GOT3 (cell line): ENCODE data around the gene ATP6V1G2.

Experiments
- DNase-seq: peaks from one replicate; lab custom pipeline; 2025; ENCODE audit warnings: mixed read lengths; lab: John Stamatoyannopoulos, UW

Gene ATP6V1G2

DNA sequence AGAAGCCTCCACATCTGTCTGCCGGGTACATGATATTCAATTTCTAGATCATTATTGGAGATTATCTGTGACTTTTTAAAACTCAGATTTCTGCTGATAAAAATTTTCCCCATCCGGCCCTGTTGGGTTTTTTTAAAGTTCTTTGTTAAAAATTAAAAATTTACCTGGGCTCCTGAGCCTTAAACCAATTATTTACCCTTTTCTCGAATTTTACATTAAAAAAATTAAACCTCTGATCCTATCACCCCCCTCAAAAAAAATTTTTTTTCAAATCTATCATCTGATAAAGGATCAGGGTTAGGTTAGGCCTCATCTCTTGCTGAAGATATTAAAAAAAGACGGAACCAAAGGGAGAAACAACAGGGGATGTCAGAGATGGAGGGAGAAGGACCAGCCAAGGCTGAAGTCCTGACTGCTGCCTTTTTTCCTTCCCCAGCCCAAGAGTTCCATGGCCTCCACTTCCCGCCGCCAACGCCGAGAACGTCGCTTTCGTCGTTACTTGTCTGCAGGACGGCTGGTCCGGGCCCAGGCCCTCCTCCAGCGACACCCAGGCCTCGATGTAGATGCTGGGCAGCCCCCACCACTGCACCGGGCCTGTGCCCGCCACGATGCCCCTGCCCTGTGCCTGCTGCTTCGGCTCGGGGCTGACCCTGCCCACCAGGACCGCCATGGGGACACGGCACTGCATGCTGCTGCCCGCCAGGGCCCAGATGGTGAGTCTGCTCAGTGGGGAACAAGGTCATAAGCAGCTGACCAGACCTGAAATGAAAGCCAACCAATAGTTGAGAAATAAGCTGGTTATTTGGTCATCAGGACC lies 1.5 kb upstream of the ATP6V1G2 start:
- no peak for DNase-seq

DNA sequence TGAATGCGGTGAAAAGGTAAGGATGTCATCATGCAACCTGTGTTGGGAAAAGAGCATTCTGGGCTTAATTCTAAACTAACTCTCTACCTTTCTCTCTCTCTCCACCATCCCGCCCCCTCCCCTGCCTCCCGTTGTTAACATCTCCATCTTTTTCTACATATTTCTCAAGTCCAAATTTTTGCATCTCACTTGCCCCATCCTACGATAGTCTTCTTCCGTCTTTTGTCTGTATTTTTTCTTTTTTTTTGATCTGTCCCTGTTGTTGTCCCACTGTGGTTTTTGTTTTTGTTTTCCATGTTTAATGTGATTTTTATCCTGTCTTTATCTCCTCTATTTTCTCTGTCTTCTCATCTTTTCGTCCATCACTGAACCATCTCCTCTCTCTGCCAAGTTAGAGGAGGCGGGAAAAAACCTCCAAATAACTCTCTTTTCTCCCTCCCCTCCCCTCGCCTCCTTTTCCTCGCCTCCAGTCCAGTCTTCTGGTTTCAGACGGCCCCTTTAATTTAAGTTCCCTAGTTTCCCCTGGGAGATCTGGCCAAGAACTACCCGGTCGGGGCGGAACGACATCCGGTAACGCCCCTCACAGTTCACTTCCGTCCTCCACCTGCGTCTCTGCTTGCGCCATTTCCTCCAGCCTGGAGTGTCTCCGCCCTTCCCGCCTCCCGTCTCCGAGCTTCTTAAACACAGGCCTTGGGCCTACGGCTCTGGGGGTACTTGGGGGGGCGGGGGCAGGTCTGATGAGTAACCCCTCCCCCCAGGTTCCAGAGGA lies 734 bp upstream of the ATP6V1G2 start, which contains the start of gene NFKBIL1:
TSS of gene NFKBIL1 (plus strand) at position 651 of the 769 bp plus-strand sequence. CDS start at position 738, 87 bp downstream.
- DNase-seq = peak; percentile 75

DNA sequence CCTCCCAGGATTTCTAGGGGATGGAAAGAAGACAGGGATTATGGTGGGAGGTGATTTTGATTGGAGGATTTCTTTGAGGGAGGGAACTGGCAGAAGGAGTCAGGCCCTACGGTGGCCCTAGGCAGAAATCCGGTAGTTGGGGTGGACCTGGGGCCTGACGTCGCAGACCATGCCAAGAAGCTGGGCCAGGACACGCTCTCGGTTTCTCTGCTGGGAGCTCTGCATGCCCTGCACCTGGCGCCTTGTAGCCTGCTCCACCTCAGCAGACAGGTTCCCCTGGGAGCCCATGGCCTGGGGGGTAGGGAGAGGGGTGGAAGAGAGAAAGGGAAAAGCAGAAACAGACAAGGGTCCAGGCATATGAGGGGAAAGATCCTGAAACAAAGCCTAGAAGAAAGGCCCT lies 1.1 kb downstream of the ATP6V1G2 start:
- no peak for DNase-seq

DNA sequence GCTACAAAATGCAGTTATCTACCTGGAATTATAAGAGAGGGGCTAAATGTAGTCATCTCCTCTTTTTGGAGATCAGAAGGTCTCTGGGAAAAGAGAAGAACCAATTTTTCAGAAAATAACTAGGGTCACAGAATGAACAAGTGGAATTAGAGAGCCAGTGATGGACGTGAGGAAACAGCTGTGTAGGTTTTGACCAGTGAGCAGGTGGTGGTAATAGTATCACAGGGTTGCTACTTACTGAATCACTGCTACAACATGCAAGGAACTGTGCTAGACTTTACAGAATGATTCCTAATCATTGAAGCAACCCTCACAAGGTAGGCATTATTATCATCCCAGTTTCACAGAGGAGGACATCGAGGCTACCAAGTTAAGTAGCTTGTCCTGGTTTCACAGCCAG lies 1.7 kb downstream of the ATP6V1G2 start:
- no peak for DNase-seq

DNA sequence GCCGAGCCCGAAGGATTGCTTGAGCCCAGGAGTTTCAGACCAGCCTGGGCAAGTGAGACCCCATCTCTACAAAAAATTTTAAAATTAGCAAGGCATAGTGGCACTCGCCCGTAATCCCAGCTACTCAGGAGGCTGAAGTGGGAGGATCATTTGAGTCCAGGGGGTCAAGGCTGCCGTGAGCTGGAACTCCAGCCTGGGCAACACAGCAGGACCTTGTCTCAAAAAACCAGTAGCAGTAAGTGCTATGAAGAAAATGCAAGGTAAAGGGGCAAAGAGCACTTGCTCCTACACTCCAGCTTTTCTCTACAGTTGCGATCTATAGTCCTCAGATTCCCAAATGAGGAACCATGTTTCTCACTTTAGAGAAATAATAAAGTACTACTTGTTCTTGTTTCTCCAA lies 2.8 kb downstream of the ATP6V1G2 start:
- no peak for DNase-seq

DNA sequence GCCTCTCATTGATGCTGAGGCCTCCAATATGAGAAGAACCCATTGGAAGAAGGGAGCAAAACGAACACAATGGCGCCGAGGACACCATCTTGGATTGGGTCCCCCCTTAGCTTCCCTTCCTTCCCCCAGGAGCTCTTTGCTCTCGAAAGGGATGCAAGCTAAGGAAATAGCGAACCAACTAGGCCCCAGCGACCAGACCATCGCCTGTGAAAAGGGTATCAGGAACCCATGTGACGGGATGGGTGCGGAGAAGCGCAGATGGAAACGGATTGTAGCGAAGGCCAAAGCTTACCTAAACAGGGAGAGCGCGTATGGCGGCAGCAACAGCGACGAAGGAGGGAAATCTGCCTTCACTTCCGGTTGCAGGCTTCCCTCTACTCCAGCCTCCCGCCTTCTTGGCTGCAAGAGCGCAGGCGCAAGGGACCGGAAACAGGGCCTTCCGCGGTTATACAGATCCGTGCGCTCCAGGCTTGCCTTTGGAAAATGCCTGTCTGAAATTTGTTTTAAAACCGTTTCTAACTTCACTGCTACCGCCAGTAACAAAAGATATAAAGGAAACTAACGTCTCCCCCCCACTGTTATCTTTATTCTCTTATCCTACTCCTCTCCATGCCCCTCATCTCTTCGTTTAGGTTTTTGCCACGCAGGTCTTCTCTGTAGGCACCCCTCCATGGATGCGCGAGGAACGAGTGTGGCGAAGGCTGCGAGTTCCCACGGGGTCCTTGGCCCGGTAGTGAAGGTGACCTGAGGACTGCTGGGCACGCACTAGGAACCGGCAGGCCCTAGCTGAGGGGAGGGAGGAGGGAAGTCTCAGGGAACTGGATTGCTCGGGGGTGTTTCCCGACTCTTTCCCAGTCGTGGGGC lies 4.5 kb downstream of the ATP6V1G2 start, which contains the start of gene DDX39B:
TSS of gene DDX39B (minus strand) at position 346 of the 864 bp plus-strand sequence. CDS start 1,471 bp downstream, outside the sequence.
- peak; percentile 76 for DNase-seq

DNA sequence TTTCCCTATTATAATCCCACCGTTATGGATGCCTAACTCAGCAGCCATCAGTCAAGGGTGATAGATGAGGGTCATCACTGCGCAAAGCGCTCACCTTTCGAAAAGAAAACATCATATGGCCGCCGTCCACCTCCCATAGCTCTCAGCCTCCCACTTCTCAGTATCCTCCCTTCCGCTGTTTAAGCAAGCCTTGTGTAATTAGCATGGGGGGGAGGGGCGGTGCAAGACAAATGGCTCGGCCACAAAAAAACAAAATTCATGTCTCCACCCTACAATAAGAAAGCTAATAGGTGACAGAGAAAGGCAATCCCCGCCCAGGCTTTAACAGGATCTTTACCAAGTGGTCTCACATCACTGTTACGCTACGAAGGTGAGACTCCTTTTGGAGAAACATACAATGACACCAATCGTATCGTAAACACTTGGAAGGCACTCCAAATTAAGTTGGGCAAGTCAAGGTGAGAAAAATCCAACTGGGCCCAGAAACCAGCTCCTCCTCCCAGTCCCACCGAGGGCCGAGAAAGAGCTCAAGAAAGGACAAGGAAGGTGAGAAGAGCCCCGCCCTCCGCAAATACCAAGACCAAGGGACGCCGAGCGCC lies 5.2 kb downstream of the ATP6V1G2 start:
- no peak for DNase-seq

DNA sequence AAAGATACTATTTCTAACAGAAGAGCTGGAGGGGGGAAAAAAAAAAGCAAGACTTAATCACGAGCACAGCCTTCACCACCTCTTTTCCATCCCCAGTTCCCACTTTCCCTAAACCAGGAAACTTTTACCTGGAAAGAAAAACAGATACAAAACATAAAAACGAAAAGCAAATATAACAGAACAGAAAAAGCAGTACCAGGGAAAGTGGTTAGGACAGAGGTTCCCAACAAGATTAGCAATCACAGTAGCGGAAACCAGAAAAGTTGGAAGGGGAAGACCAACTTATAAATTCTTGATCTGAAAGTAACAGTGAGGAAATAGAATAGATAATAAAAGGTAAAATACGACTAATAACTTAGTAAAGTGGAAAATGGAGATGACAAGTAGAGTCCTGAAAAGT lies 5.8 kb downstream of the ATP6V1G2 start:
- DNase-seq = no peak

DNA sequence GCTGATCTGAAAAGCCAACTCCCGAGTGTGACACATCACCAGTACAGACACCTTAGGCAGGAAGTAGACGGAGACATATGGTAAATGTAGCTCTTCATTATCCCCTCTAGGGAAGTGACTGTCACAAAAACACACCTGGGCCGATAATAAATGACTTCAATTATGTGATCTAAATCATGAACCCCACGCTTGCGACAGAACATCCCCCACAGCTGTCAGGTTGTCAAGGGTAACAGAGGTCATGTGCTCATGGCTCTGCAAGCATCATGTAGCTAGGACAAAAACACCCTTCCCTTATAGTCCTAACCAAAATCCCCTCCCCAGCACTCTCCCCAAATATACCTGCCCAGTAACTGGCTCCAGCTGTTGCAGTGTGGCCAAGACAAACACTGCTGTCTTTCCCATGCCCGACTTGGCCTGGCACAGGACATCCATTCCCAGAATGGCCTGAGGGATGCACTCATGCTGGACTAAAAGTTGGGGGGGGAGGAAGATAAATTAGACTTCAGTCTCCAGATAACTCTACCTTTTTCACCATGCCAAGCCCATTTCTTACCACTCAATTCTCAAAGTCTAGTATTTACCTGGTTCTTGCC lies 7.5 kb downstream of the ATP6V1G2 start:
- no peak for DNase-seq

DNA sequence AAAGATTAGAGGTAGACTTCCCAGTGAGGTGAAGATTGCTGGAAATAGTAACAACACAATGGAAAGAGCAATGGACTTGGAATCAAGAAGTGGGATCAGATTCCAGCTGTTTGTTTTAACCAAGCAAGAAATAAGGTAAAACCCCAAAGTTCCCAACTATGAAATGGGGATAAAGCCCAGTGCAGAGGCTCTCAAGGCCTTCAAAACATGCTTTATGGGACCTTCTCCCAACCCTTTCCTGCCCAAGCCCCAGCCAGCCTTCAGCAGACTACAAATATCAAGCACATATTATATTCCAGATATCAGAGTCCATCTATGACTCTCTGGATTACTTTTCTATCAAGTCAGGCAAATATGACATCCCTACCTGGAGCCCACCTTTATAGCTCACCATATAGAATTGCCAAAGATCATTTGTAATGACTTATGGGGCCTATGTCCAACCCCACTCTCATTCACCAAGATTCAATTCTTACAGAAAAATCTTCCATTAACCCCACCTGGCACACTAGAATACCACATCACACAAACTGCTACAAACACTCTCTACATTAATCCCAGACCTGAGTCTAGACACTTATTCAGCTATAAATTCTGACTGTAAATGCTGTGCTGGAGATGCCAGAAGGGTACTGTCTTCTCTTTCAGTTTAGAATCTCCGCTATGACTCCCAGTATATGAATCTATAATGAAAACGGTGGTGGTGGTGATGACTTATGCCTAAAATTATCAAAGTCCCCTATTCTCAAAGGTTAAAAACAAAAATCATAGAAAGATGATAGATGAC lies 10.7 kb downstream of the ATP6V1G2 start:
- no peak for DNase-seq

DNA sequence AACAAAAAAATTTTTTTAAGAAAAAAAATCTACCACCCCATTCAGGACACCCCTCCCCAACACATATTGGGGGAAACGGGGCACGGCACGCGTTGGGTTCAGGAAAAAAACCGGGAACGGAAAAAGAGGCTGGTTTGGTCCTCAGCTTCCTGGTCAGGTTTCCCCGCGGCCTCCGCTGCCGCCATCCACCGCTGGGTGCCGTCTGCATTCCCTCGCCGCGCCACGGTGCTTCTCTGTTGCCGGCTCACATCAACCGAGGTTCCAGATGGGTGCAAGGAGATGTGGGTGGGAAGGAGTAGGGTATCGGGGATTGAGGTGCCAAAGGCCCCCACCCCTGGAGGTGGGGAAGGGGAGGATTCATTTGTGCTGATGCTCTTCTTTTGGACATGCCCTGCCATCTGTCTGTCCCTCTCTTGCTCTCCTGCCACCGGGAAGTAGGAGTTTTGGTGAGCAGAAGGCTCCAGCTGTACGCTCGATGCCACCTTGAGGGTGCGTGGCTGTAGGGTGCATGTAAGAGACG lies 11.8 kb downstream of the ATP6V1G2 start:
- DNase-seq = no peak

DNA sequence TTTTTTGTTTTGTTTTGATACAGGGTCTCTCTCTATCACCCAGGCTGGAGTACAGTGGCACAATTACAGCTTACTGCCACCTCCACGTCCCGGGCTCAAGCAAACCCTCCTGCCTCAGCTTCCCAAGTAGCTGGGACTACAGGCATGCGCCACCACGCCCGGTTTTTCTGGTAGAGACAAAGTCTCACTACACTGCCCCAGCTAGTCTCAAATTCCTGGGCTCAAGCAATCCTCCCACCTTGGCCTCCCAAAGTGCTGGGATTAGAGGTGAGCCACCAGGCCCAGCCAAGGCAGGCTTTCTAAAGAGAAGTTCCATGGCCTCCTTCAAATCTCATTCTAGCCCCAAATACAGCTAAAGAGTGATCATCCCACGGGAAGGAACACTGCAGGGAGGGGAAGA lies 12.4 kb downstream of the ATP6V1G2 start:
- no peak for DNase-seq

DNA sequence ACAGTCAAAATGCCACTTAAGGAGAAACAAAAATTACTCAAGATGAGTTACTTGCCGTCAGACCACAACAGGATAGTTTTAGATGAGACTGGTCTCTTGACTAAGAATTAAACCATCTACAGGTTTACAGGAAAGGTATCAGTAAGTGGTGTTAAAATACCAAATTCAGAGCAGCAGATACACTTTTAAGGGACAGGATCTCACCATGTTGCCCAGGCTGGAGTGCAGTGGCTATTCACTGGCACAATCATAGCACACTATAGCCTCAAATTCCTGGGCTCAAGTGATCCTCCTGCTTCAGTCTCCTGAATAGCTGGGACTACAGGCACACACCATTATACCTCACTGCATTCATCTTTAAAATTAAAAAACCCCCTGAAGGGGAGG lies 13.0 kb downstream of the ATP6V1G2 start:
- DNase-seq = no peak

DNA sequence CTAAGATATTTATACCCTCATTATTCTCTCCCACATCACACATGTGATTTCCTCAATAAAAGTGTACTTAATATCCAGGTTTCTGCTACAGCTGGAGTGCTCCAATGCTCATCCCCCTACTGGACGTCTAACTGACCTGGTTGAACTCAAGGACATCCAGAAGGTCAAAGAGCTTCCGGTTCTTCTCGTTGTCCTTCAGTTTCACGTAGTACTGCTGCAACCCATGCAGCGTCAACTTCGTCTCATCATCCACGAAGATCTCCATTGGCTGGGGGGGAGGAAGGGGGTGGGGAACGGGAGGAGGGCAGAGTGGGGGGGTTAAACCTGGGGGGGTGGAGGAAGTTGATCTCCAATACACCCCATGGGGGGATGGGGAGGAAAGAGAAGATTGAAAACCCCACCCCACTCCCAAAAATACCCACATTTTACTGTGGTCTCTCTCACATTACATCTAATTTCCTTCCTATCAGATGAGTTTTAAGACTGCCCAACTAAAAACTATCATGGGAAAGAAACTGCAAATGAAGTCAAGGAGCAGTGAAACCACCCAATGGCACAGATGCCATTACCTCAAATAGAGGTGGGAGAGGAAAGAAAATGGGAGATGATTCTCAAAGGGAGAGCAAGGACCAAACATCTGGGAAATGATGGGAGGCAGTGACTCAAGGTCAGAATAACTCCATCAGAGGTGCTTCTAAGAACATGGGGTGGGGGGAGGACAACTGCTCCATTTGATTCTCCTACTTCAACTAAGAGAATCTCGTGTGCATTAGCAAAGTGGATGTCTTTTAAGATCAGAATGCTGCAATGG lies 13.6 kb downstream of the ATP6V1G2 start:
- DNase-seq = no peak

DNA sequence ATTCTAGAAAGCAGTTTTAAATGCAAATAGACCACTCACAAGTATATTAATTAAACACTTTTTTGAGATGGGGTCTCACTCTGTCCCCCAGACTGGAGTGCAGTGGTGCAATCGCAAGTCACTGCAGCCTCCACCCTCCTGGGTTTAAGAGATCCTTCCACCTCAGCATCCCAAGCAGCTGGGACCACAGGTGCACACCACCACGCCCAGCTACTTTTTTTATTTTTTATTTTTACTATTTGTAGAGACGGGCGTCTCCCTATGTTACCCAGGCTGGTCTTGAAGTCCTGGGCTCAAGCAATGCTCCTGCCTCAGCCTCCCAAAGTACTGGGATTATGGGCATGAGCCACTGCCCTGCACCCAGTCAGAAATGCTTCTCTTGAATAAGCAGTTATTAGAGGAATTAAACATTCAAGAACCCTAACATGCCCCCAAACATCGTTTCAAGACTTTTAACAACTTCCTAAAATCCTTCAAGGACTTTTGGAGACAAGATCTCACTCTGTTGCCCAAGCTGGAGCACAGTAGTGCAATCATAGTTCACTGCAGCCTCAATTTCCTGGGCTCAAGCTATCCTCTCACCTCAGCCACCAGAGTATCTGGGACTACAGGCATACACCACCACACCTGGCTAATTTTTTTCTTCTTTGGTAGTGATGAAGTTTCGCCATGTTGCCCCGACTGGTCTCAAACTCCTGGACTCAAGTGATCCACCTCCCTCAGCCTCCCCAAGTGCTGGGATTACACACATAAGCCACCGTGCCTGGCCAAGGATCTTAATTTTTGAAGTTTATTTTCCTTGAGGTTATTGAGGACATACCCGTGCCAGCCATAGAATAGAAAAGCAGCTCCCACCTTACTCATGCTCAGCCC lies 14.4 kb downstream of the ATP6V1G2 start:
- DNase-seq = no peak

DNA sequence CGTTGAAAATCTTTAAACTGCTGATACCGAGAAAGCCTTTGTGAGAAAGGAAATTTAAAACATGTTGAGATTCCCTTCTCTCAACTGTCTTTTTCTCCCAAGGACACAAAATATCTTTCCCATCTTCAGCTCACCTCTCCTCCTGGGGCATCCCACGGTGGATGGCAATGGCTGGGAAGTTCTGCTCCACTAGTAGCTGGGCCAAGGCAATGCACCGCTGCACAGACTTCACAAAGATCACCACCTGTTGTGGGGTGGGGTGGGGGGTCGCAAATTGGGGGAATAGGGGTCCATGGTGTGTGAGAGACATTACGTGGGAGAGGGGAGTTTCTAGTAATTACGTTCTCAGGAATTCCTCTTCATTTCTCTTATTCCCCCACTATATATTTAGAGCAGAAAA lies 15.2 kb downstream of the ATP6V1G2 start:
- DNase-seq = no peak

DNA sequence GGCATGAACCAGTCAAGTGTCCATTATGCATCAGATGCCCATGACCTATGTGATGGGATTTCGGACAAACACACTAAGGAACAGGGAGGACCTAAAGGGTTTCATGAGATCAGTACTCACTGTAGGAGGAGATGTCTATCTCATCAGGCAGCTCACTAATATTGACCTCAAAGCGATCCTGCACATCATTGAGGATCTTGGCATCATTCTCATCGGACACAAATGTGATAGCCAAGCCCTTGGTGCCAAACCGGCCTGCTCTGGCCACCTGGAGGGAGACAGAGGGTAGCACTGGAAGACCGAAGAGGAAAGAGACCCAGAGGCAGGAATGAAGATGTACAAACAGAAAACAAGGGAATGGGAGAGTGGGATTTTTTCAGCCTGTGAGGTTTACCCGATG lies 15.7 kb downstream of the ATP6V1G2 start:
- no peak for DNase-seq
